Motor neuron (in vitro differentiated cells): Measurements from ENCODE around the gene SLCO4A1. TPM values are rescaled to one million over a fixed set of nuclear protein-coding genes. Genes with fewer than 3 reads are reported as not detected.

Experiments
- ATAC-seq, 8 experiments: fragments of 200-7000 bp; cut with Tn5 transposase; replicated peaks in 6 of 8; 2 replicates each; pipeline ENCODE4 v1.8.0; 2021; ENCODE audit warnings: mild to moderate bottlenecking in 8 of 8, moderate library complexity in 8 of 8
- H3K27ac ChIP-seq, 2 donors: fragments of 250-450 bp; sonication (Bioruptor Pico); 2 replicates each; pipeline ENCODE4 v1.9.0; 2021; ENCODE audit warnings: antibody characterized with exemption in 2 of 2, mild to moderate bottlenecking in 2 of 2, moderate library complexity in 1 of 2
- H3K4me1 ChIP-seq, 2 donors: fragments of 250-450 bp; sonication (Bioruptor Pico); replicated peaks in 1 of 2; 2 replicates each; pipeline ENCODE4 v1.6.1; 2021; ENCODE audit warnings: antibody characterized with exemption in 2 of 2, mild to moderate bottlenecking in 2 of 2, moderate library complexity in 1 of 2
- H3K4me3 ChIP-seq, 5 donors: fragments of 250-450 bp; sonication (Bioruptor Pico); 2 replicates each; pipeline ENCODE4 v1.9.0; 2021; ENCODE audit warnings: antibody characterized with exemption in 5 of 5, mild to moderate bottlenecking in 5 of 5, moderate library complexity in 4 of 5
- WGBS, 10 experiments: fragments of 450-650 bp; shearing (Covaris generic); methylation state at CpG; one replicate each; pipeline ENCODE4 v1.0.0; 2022; 5-methylcytosine and 5-hydroxymethylcytosine counted together
- in situ Hi-C, 9 experiments: fragments of 400-800 bp; cut with MboI; loops; one replicate each; pipeline ENCODE4 v1.15.0; 2021; ENCODE audit warnings: low sequenced_read_pairs in 9 of 9, low pct_unique_long_range_greater_than_20kb in 2 of 9; ENCODE audit not compliant: unreplicated experiment in 9 of 9
- total RNA-seq, 8 experiments: library from RNA; unstranded; fragments of 300-600 nt; gene quantifications; 2 replicates each; pipeline versions ENCODE4 v1.2.3 to v1.2.4, GENCODE V29; 2022

SLCO4A1 gene
- total RNA-seq, 8 experiments from 2014 or later = 1.0 to 14.2 (median 3.2) TPM

DNA sequence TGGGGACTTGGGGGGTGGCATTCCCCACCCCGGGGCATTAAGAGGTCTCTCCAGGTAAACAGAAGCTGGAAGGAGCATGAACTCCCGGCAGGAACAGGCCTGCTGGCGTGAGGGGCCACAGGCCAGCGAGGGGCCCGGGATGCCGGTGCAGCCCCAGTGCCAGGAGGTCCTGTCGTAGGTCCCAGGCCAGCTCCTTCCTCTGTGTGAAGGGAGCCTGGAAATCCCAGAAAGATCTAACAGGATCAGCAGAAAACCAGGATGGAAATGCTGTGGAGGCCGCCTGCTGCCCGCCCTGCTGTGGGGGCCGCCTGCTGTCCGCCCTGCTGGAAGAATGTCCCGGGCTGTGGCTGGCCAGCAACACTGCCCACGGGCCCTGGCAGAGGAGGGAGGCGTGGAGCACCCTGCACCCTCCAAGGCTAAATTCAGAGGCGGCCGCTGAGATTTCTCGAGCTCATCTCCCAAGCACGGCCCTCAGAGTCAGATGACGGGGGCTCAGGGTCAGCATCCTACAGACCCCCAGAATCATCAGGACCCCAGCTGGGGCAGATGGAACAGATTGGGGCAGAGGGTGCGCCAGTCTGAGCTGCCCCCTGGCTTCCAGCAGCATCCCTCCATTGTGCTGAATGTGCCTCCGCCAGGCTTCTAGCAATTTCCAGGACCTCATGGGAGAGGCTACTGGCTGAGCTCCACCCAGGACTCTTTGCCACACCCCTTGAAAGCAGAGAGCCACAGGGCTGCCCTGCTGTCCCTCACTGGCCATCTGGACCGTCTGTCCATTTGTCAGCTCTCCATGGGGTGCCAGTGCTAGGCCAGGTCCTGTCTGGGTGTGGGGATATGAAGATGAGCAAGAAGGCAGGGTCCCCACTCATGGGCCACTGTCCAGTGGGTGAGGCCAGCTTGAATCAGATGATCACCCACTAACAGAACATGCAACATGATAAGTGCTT, 32.2 kb upstream of the SLCO4A1 start:
- in situ Hi-C loops = loop anchor here in 7 of 9 experiments (10.0 to 25.0 kb wide), 5 partner anchors 105 to 198 kb away; partner anchors contain the start of genes CABLES2 (in 2 of the 7) and GATA5 (in 2 of the 7)
- peaks cover 15 to 20% of the 10 kb centered on the region in 2 donors for H3K4me1 ChIP-seq
- WGBS, 10 experiments = 20 to 85% (median 83%) methylated on average over 3 to 8 of the region's 22 CpGs; no CpG with 5 or more reads in 7 of the 10 experiments

DNA sequence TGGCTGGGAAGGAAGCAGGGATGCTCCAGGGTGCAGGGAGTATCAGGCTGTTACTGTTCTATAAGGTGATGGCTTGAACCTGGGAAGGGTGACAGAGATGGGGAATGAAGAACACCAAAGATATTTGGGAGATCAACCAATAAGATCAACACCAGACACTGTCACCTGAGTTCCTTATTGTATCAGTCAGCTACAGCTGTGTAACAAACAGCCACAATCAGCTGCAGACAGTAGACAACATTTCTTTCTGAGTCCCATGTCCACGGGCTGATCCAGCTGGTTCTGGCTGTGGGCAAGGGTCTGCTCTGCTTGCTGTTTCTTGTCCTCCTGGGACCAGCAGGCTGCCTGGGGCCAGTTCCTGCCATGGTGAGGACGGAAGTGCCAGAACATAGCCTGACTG, 31.3 kb upstream of the SLCO4A1 start:
- H3K27ac ChIP-seq = no peak overlapping the region
- 71 to 100% (median 93%) methylated on average over 1 to 2 of the region's 2 CpGs; no CpG with 5 or more reads in 6 of the 10 experiments for WGBS, 10 experiments
- H3K4me1 ChIP-seq = peaks cover 9 to 16% of the 10 kb centered on the region in 2 donors
- no peak overlapping the region for H3K4me3 ChIP-seq
- in situ Hi-C loops = loop anchor here in 7 of 9 experiments (10.0 to 25.0 kb wide), 5 partner anchors 106 to 199 kb away; partner anchors contain the start of genes CABLES2 (in 2 of the 7) and GATA5 (in 2 of the 7)
- no peak for ATAC-seq

More for the DNA sequence above, 32.2 kb upstream of the SLCO4A1 start:
- H3K27ac ChIP-seq = no peak overlapping the region
- ATAC-seq = peak in 3 of 8 experiments; percentile 24 to 40 (median 25)
- no peak overlapping the region for H3K4me3 ChIP-seq

DNA sequence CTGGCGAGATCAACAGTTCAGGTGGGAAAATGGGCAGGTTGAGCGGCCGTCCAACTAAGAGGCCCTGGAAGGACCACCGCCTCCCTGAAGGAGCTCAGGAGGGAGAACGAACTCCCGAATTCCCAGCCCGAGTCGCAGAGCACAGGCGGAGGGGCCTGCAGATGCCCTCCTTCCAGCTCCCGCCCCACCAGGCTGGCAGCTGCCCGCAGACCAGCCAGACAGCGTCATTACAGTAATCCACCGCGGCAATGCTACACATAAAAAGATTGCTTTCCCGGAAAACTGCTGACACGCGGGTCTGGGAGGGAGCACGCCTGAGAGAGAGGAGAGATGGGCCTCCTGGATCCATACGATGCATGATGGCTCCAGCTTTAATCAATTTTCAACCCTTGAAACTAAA, 30.5 kb upstream of the SLCO4A1 start:
- WGBS, 10 experiments = 29 to 92% (median 80%) methylated on average over 1 to 9 of the region's 19 CpGs; no CpG with 5 or more reads in 3 of the 10 experiments
- Histone ChIP-seq H3K4me3 (no peak overlapping the region), H3K27ac (peak overlapping the region in 1 of 2 donors; percentile 21), H3K4me1 (peaks cover 4 to 10% of the 10 kb centered on the region in 2 donors)
- peak in 2 of 8 experiments; percentile 16 to 25 for ATAC-seq
- in situ Hi-C loops = loop anchor here in 7 of 9 experiments (10.0 to 25.0 kb wide), 5 partner anchors 107 to 200 kb away; partner anchors contain the start of genes CABLES2 (in 2 of the 7) and GATA5 (in 2 of the 7)

DNA sequence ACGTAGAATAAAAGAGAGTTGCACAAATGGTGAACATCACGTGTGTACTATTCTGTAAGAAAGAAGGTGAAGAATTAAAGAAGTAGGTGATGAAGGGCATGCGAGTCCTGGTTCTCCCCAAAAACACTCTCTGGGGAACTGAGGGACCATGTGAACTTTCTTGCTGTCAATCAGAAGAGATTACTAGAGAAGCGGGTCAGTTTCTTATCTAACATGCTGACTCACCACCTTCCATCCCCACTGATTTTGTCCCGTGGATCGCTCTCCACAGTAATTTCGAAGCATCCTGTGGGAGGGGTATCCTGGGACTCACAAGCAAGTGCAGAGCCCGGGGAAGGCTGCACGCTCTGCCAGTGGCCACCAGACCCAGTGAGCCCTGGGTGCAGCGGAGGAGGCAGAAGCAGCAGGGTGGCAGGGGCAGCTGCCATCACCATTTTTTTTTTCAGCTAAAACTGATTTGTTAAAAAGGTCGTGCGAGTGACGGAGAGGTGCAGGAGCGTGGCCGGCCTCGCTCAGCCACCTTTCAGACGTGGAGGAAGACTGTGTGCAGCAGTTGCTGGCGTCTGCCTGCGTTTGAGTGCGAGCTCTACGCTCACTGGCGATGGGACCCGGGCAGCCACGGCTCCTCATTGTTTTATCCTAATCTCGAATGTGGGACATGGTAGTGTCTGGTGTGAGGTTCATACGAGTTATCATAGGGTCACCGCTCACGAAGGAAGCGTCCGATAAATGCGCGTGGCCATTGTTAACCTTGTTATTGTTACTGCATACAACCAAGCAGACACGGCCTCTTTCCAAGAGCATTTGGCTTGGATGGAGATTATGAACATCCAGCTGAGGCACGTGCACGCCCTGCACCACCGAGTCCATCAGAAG, 28.0 kb upstream of the SLCO4A1 start:
- WGBS, 10 experiments = 71 to 93% (median 87%) methylated on average over 1 to 22 of the region's 36 CpGs
- Histone ChIP-seq H3K4me1 (peaks cover 4 to 8% of the 10 kb centered on the region in 2 donors), H3K4me3 (no peak overlapping the region), H3K27ac (no peak overlapping the region)
- no peak for ATAC-seq
- in situ Hi-C loops = loop anchor here in 7 of 9 experiments (10.0 to 25.0 kb wide), 5 partner anchors 110 to 202 kb away; partner anchors contain the start of genes CABLES2 (in 2 of the 7) and GATA5 (in 2 of the 7)

DNA sequence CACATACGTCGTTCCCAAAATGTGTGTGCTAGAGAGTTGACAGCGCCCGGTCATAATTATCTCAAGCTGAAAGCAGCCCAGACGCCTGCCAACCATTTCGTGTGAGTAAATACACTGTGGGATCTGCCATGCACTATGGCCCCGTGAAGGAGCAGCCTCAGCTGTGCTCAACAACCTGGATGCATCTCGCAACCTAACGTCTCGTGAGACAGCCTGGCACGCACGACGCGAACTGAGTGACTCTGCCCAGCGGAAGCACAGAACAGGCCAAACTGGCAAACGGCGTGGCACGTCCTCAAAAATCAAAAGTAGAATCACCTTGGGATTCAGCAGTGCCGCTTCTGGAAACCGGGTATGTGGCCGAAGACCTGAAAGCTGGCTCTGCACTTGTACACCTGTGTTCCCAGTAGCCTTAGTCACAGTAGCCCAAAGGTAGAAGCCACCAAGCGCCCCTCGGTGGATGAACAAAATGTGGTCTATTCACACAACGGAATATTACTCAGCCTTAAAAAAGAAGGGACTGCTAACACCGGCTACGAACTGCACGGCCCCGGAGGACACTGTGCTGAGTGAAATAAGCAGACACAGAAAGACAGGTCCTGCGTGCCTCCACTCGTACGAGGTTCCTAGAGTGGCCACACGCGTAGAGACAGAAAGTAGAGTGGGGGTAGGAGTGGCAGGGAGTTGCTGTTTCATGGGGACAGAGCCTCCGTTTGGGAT, 27.2 kb upstream of the SLCO4A1 start:
- in situ Hi-C loops = loop anchor here in 7 of 9 experiments (10.0 to 25.0 kb wide), 5 partner anchors 110 to 203 kb away; partner anchors contain the start of genes CABLES2 (in 2 of the 7) and GATA5 (in 2 of the 7)
- Histone ChIP-seq H3K27ac (no peak overlapping the region), H3K4me1 (peaks cover 4 to 8% of the 10 kb centered on the region in 2 donors), H3K4me3 (no peak overlapping the region)
- WGBS, 10 experiments = 69 to 100% (median 91%) methylated on average over 1 to 24 of the region's 34 CpGs
- ATAC-seq = no peak

DNA sequence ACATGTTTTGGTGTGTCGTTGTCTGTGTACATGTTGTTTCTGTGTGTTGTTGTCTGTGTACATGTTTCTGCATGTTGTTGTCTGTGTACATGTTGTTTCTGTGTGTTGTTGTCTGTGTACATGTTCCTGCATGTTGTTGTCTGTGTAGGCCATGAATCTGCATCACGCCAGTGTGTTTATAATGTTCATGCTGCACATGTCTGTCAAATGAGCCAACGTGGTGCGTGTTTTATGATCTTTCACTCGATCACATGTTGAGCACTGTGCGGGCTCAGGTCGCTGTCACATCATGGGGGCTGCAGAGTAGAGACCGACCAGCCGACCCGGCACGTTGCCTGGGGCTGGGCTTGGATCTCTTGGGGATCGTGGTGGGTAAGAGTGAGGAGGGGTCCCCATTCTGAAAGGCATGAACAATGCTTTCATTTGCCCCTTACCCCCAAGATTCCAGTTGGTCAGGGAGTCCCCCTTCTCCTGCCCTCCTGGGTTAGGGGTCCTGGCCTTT, 26.5 kb upstream of the SLCO4A1 start:
- no peak for ATAC-seq
- 40 to 100% (median 95%) methylated on average over 1 to 12 of the region's 12 CpGs; no CpG with 5 or more reads in 4 of the 10 experiments for WGBS, 10 experiments
- in situ Hi-C loops = loop anchor here in 7 of 9 experiments (10.0 to 25.0 kb wide), 5 partner anchors 111 to 204 kb away; partner anchors contain the start of genes CABLES2 (in 2 of the 7) and GATA5 (in 2 of the 7)

DNA sequence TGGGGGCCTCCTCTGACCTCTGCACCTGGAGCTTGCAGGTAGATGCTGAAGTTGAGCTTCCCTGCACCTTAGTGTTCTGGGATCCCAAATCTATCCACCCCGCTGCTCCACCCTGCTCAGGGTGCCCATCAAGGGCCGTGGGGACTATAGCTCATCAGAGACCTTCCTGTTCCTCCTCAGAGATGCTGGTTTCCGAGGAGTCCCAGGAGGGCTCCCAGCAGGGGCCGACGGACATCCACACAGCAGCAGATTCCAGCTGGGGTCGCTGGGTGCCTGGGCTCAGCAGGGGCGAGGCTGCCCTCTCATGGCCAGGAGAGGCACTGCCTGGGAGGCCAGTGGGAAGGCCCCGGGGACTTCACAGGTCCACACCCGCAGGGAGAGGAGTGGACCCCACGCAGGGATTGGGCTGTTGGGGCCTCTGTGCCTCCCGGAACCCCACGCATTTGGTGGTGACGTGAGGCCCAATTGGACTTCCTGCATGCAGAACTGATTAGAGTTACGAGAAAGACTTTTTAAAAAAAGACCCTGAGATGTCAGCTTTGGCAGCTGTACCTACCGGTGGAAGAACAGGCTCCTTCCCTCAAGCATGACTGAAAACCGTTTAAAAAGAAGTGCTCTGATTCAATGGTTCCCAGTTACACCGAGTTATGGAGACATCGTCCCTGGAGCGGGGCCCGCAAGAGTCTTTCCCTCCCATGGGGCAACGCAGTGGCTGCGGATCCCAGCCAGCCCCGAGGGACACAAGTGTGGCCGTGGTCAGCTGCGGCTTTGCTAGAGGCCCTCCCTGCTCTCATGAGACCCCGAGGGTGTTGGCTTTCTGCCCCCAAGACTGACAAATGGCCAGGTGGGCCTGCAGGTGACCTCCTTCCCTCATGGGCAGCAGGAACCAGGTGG, 25.3 kb upstream of the SLCO4A1 start:
- Histone ChIP-seq H3K4me1 (peaks cover 4 to 8% of the 10 kb centered on the region in 2 donors), H3K27ac (no peak overlapping the region), H3K4me3 (no peak overlapping the region)
- peak; percentile 68 to 99 (median 94) for ATAC-seq
- in situ Hi-C loops = loop anchor here in 7 of 9 experiments (10.0 to 25.0 kb wide), 5 partner anchors 112 to 205 kb away; partner anchors contain the start of genes CABLES2 (in 2 of the 7) and GATA5 (in 2 of the 7)
- WGBS, 10 experiments = 15 to 100% (median 45%) methylated on average over 1 to 13 of the region's 26 CpGs; no CpG with 5 or more reads in 4 of the 10 experiments

More for the DNA sequence above, 26.5 kb upstream of the SLCO4A1 start:
- Histone ChIP-seq H3K4me3 (no peak overlapping the region), H3K4me1 (peaks cover 4 to 8% of the 10 kb centered on the region in 2 donors), H3K27ac (no peak overlapping the region)

DNA sequence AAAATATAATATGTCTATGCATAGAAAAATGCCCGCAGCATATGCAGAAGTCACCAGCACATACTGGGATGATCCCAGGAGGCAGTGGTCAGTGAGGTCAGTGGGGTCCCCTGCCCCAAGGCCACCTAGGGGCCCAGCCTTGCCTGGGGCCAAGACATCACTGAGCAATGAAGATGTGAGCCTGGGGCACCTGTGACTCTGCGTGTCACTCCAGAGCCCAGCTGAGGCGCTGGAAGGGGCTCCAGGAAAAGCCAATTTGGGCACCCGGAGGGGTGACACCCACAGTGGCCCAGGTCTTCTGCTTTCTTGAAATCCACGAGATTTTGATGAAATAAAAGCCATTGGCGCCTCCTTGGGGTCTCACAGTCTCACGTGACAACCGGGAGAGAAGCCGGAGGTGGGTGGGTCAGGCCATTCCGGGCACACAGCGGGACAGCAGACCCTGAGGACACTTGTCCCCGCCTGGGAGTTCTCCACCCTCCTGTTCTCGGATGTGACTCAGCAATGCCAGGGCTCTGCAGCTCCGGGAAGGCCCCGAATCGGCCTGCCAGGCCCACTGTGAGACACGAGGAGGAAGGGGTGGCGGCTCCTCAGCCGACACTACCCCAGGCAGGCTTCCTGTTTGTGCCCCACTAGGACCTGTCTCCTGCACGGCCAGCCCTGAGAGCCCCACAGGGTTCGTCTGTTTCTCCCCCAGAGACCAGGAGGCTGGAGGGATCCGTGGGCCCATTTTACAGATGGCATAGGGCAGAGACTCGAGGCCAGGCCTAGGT, 24.4 kb upstream of the SLCO4A1 start:
- peaks cover 4 to 8% of the 10 kb centered on the region in 2 donors for H3K4me1 ChIP-seq
- no peak overlapping the region for H3K4me3 ChIP-seq
- 33 to 86% (median 79%) methylated on average over 2 to 11 of the region's 23 CpGs; no CpG with 5 or more reads in 6 of the 10 experiments for WGBS, 10 experiments
- in situ Hi-C loops = loop anchor here in 7 of 9 experiments (10.0 to 25.0 kb wide), 5 partner anchors 113 to 206 kb away; partner anchors contain the start of genes CABLES2 (in 2 of the 7) and GATA5 (in 2 of the 7)
- ATAC-seq = peak in 3 of 8 experiments; percentile 22 to 84 (median 77)
- H3K27ac ChIP-seq = no peak overlapping the region

DNA sequence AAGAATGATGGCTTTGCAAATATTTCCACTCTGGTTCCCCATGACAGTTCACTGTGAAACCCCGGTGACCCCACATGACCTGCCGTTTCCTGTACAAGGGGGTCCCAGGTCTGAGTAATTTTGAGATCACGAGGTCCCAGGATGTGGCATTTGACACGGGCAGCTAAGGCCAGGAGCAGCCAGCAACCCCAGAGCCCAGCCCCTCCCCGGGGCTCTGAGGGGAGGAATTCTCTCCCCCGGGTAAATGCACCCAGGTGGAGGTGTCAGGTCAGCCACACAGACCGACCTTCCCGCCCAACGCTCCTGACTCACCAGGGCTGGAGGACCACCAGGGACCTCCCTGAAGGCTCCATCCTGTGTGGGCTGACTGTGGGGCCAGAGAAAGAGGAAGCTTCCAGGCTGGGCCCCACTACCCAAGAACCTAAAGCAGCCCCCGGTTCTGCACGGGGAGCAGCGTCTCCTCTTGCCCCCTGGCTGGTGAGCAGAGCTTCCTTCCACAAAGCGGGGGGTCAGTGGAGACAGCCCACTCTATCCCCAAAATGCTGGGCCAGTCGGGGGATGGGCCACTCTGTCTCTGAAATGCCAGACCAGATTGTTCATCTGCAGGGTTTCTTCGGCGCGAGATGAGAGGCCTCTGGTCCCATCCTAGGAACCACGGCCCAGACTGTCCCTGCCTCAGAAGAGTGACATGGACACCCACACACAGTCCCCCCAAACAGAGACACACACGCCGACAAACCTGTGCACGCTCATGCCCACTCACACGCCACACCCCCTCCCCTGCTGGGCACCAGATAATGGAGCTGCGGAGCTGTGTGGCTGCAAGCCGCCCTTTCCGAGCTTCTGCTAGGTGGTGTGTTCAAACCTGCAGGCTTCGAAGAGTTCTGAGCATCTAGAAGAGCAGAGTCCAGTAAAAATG, 23.4 kb upstream of the SLCO4A1 start:
- ATAC-seq = no peak
- Histone ChIP-seq H3K4me3 (no peak overlapping the region), H3K27ac (no peak overlapping the region), H3K4me1 (peaks cover 12 to 17% of the 10 kb centered on the region in 2 donors)
- WGBS, 10 experiments = 20 to 100% (median 83%) methylated on average over 1 to 6 of the region's 26 CpGs; no CpG with 5 or more reads in 5 of the 10 experiments
- in situ Hi-C loops = loop anchor here in 7 of 9 experiments (10.0 to 25.0 kb wide), 5 partner anchors 114 to 207 kb away; partner anchors contain the start of genes CABLES2 (in 2 of the 7) and GATA5 (in 2 of the 7)
